Mucosa of rectum (tissue), 2 donors: ENCODE data around the gene ANTXR1.

ENCODE experiments used
- H3K27ac ChIP-seq, 2 donors: one replicate each; pipeline ENCODE4 v1.7.0; 2013; ENCODE audit warnings: inconsistent platforms in 2 of 2, low read depth in 2 of 2, low read length in 2 of 2
- H3K27me3 ChIP-seq, 2 donors: one replicate each; pipeline ENCODE4 v1.7.0; 2013; ENCODE audit warnings: low read length in 2 of 2; ENCODE audit not compliant: control insufficient read depth in 2 of 2, insufficient read depth in 2 of 2
- H3K36me3 ChIP-seq, 2 donors: one replicate each; pipeline ENCODE4 v1.7.0; 2013; ENCODE audit warnings: low read length in 2 of 2; ENCODE audit not compliant: control insufficient read depth in 2 of 2, insufficient read depth in 2 of 2
- H3K4me1 ChIP-seq, 2 donors: one replicate each; pipeline ENCODE4 v1.7.0; 2013; ENCODE audit warnings: low read length in 2 of 2, mild to moderate bottlenecking in 1 of 2; ENCODE audit not compliant: control insufficient read depth in 2 of 2, insufficient read depth in 2 of 2
- H3K4me3 ChIP-seq, 2 donors: one replicate each; pipeline ENCODE4 v1.7.0; 2013; ENCODE audit warnings: low read length in 2 of 2
- H3K9ac ChIP-seq, 2 donors: one replicate each; pipeline ENCODE4 v1.7.0; 2013; ENCODE audit warnings: low read length in 2 of 2, low read depth in 1 of 2, mild to moderate bottlenecking in 1 of 2
- H3K9me3 ChIP-seq, 2 donors: one replicate each; pipeline ENCODE4 v1.7.0; 2013; ENCODE audit warnings: low read length in 2 of 2; ENCODE audit not compliant: control insufficient read depth in 2 of 2
- donor health status: healthy.
- donor health status: Normal muscosa, but diverticular disease.

ANTXR1 gene

DNA sequence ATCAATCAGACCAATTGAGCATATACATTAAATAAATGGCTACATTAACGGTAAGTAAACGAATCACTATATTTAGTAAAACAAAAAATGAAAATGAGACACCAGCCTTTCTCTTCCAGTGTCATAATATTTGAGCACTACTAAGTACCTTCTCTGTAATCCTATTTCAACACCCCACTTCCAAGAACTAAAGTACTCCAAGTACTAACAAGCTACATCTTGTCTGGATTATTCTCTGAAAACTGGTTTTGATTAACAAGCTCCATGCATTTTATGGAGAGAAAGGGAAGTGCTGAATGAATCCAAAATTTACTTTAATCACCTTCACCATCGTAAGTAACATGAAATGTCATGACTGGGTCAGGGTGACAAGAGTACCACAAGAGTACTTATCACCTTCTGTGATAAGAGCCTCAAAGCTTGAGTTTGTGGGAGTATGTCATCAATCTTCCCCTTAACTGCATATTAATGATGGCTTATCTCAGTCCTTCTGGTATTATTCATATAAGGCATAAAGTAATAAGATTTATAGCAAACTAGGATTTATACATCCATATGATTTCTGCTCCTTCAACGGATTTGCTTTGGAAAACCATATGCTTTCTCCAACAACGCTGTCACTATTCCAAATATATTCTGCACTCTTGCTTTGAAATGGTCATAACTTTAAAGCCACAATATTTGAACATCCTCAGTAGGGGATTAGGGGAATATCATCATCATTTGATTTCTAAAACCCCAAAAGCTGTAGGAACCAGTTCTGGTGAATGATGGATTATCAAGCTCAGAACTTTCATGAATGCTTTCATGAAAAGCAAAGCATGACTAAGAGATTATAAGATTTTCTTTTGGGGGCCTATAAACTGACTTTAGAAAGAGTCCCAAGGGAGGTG, 127.0 kb downstream of the ANTXR1 start:
- Histone ChIP-seq H3K27ac (no peak overlapping the region), H3K9me3 (no peaks in the 10 kb centered on the region), H3K36me3 (no peaks in the 10 kb centered on the region), H3K4me1 (peaks cover 0 to 17% of the 10 kb centered on the region in 2 donors), H3K27me3 (no peaks in the 10 kb centered on the region), H3K4me3 (no peak overlapping the region), H3K9ac (no peak overlapping the region)

DNA sequence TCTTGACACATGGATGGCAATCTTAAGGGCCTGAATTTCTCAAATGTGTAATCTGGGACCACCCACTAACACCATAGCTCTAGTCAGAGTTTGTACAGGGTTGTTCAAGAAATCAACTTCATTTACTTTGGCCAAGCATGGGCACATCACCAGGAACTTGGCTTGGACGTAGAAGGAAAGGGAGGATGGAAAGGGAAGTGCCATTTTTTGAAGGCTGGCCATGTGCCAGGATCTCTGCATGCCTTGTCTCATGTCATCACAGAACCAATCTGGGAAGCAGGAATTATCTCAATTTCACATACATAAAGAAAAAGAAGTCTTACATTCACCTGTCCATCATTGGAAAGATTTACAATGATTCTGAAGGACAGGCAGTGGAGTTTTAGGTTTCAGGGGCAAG, 128.1 kb downstream of the ANTXR1 start:
- H3K9ac ChIP-seq: no peak overlapping the region
- no peak overlapping the region for H3K27ac ChIP-seq
- H3K36me3 ChIP-seq: no peaks in the 10 kb centered on the region
- H3K27me3 ChIP-seq: no peaks in the 10 kb centered on the region
- H3K4me1 ChIP-seq: peaks cover 0 to 17% of the 10 kb centered on the region in 2 donors
- H3K9me3 ChIP-seq: no peaks in the 10 kb centered on the region
- no peak overlapping the region for H3K4me3 ChIP-seq

DNA sequence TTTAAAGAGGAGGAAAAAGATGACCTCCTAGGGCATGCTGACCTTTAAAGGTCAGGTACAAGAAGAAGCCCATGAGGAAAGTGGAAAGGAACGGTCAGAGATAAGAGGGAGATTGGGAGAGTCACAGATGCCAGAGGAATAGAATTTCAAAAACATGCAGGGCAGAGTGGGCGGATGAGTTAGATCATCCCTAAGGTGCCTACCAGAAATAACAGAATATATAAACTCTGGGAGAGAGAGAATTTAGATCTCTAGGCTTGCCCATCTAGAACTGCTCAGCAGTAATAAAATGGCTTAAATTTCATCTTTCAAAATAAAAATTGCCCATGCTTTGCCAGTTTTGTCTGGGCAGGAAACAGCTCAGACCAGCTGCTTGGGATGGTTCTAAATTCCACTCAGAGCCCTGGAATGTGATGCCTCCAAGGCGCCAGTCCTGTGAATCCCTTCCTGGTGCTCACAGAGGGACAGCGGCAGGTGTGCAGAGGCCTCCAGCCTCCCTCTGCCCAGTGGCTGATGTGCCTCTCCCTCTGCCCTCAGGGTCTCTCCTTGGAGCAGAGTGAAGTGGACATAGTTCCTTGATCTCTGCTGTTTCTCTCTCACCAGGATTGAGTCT, 130.9 kb downstream of the ANTXR1 start:
- Histone ChIP-seq H3K36me3 (no peaks in the 10 kb centered on the region), H3K27me3 (no peaks in the 10 kb centered on the region), H3K9me3 (no peaks in the 10 kb centered on the region), H3K4me1 (peaks cover 0 to 10% of the 10 kb centered on the region in 2 donors), H3K9ac (no peak overlapping the region), H3K4me3 (no peak overlapping the region), H3K27ac (no peak overlapping the region)

DNA sequence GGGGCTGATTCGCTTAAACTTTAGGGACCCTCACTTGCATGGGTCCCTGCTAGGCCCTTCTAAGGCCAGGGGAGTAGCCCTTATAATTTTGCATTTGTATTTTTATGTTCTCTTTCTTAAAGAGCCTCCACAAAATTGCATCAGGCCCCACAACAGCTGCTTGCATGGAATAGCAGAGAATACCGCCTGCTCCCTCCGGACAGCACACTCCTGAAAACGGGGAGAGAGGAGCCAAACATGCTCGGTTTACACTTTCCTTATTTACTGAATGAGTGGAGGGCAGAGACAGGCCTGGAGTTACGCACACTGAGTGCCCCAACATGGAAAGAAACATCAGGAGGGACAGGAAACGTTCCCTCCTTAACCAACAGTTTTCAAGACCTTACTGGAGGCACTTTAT, 132.2 kb downstream of the ANTXR1 start:
- Histone ChIP-seq H3K27ac (no peak overlapping the region), H3K4me3 (no peak overlapping the region), H3K4me1 (no peaks in the 10 kb centered on the region), H3K9me3 (no peaks in the 10 kb centered on the region), H3K27me3 (no peaks in the 10 kb centered on the region), H3K9ac (no peak overlapping the region), H3K36me3 (no peaks in the 10 kb centered on the region)

DNA sequence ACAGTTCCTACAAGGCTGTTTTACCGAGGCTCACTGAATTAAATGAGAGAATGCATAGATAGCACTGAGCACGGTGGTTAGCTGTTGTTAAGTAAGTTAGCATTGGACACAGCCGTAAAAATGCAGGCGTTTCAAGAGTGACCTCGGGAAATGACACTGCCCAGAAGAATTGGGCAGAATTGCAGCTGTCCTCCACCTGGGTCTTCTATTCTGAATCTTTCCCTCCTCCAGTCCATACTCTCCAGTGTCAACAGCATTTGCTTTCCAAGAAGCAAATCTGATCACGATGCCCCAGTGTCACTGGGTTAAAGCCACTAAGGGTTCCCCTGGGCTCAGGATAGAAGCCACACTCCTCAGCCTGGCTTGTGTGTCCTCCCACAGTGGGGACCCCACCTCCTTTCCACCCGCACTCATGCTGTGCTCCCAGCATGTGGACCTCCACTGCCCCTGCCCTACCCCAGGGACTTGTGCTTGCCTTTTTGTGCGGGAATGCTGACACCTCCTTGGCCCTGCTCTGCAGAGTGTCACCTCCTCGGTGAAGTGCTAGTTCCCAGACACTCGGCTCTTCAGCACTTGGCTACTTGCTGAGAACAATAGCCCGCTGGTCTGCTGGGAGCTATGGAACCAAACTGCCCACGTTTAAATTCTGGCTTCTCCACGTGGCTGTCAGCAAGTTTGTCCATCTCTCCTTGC, 135.0 kb downstream of the ANTXR1 start:
- Histone ChIP-seq H3K9ac (no peak overlapping the region), H3K4me3 (no peak overlapping the region), H3K9me3 (no peaks in the 10 kb centered on the region), H3K27ac (no peak overlapping the region), H3K36me3 (no peaks in the 10 kb centered on the region), H3K4me1 (no peaks in the 10 kb centered on the region), H3K27me3 (no peaks in the 10 kb centered on the region)

DNA sequence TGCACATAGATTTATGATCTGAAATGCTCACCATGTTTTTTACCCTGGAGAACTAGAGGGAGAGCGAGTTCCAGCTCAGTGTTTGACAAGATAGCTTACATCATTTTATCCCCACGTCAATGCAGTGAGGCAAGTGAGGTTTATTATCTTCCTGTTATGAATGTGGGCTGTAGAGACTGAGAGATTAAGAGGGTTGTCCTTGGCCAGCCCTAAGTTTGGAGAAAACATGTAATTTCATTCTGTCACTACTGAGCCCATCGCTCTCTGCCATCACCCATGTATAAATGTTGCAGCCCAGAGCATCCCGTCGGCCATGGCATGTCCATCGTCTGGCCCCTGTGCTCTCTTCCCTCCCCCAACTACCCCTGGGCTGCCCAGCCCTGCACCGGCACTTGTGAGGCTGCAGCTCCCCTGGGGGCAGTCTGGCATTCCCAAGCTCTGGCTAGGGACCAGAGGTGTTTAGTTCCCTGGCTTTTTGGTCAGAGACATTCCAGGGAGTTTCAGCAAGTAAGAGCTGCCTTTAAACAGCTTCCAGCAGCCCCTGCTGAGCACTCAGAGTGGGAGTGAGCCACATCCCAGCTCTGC, 136.7 kb downstream of the ANTXR1 start:
- H3K27me3 ChIP-seq: no peaks in the 10 kb centered on the region
- H3K27ac ChIP-seq: peak overlapping the region in 1 of 2 donors; percentile 35
- H3K4me1 ChIP-seq: peaks cover 0 to 3% of the 10 kb centered on the region in 2 donors
- H3K9me3 ChIP-seq: no peaks in the 10 kb centered on the region
- H3K4me3 ChIP-seq: no peak overlapping the region
- H3K9ac ChIP-seq: no peak overlapping the region
- no peaks in the 10 kb centered on the region for H3K36me3 ChIP-seq

DNA sequence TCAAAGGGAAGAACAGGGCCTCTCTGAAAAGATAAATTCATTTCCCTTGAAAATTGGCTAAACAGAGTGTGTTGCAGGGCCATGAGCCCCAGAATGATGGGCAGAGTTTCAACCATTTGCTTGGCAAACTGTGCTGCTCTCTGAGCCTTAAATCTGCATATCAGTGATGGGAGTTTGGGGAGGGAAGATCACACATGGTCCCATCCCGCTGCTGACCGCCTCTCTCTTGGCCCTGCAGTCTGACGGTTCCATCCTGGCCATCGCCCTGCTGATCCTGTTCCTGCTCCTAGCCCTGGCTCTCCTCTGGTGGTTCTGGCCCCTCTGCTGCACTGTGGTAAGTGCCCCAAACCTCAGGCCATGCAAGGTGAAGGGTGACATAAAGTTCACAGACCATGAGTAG, 139.0 kb downstream of the ANTXR1 start:
- Histone ChIP-seq H3K27ac (no peak overlapping the region), H3K9ac (no peak overlapping the region), H3K36me3 (no peaks in the 10 kb centered on the region), H3K4me3 (no peak overlapping the region), H3K27me3 (no peaks in the 10 kb centered on the region), H3K9me3 (no peaks in the 10 kb centered on the region), H3K4me1 (peaks cover 0 to 6% of the 10 kb centered on the region in 2 donors)

DNA sequence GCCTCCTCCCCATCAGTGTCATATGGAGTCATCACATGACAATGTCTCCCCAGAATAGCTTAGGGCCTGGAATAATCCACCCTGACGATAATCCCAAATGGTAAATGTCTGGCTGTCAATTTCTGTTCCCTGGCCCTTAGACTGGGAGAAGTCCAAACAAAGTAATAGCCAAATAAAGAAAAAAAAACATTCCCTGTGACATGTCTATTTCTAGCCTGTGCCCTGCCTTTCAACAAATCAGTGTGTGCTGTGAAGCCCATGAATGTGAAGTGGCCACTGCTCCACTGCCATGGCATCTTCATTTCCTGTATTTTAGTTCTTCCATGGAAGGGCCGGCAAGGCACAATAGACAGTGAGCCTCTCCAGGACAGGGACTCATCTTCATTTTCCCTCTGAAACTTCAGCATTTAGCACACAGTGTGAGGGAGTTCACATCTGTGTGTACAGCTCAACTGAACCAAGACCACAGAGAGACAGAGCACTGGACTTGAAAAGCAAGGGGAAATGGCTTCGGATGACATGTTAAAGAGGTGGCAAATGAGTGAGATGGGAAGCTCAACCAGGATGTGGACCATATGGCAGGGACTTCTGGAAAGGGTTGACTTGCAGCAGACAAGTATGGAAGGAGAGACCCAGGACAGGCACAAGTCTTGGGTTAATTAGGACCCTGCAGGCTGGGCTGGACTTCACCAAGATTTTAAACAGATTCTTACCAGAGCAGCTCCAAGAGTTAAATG, 140.0 kb downstream of the ANTXR1 start:
- Histone ChIP-seq H3K9ac (no peak overlapping the region), H3K36me3 (no peaks in the 10 kb centered on the region), H3K27me3 (no peaks in the 10 kb centered on the region), H3K9me3 (no peaks in the 10 kb centered on the region), H3K27ac (peak overlapping the region; percentile 19 to 27), H3K4me1 (peaks cover 0 to 6% of the 10 kb centered on the region in 2 donors), H3K4me3 (no peak overlapping the region)

DNA sequence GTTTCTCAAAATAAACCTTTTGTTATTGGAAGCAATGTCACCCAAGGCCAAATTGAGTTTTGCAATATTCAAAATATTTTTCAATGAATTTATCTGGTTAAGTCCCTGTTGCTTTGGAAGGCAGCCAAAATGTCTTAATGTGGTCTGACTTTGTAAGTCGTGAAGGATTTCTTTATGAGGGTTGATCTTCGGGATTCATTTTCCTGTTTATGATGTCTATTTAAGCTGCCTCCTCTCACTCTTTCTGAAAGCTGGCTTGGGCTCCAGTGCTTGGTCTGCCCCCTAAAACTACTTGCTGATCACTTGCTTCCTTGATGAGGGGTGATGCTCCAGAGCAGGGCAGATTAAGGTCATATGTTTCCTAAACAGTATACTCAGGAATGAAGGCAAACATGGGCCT, 141.1 kb downstream of the ANTXR1 start:
- Histone ChIP-seq H3K9me3 (no peaks in the 10 kb centered on the region), H3K27me3 (no peaks in the 10 kb centered on the region), H3K27ac (peak overlapping the region; percentile 9 to 29), H3K36me3 (no peaks in the 10 kb centered on the region), H3K4me3 (no peak overlapping the region), H3K4me1 (peaks cover 0 to 6% of the 10 kb centered on the region in 2 donors), H3K9ac (no peak overlapping the region)
